KBM-7 (cell line): ENCODE data around the gene SFRP5.

Experiments used
- DNase-seq: peaks from one replicate; pipeline ENCODE4 v3.0.0-alpha.2; 2015
- in situ Hi-C: fragments of 300-500 bp; cut with MboI; formaldehyde crosslinking; loops from 2 replicates; pipeline ENCODE4 v1.14.3; 2020; ENCODE audit warnings: low sequenced_read_pairs, low pct_unique_long_range_greater_than_20kb, mixed read lengths

The SFRP5 gene

GRCh38 chr10:97771913-97772823 is at the start of gene SFRP5:
Gene SFRP5, minus strand, starts transcription at chr10:97771999. Its CDS starts 166 bp downstream, at chr10:97771833.
- in situ Hi-C loops, result no loop called here
- DNase-seq, result no peak

GRCh38 chr10:97820096-97820704 is 48.4 kb upstream of the SFRP5 start:
- no peak for DNase-seq
- in situ Hi-C loops, result no loop called here

GRCh38 chr10:97818572-97818971 is 46.8 kb upstream of the SFRP5 start:
- in situ Hi-C loops, result no loop called here
- DNase-seq, result no peak

GRCh38 chr10:97816609-97817008 is 44.8 kb upstream of the SFRP5 start:
- in situ Hi-C loops, result no loop called here
- DNase-seq, result no peak

GRCh38 chr10:97814996-97815395 is 43.2 kb upstream of the SFRP5 start:
- no peak for DNase-seq
- in situ Hi-C loops, result no loop called here

GRCh38 chr10:97813311-97813710 is 41.5 kb upstream of the SFRP5 start:
- in situ Hi-C loops, result no loop called here

GRCh38 chr10:97812696-97813095 is 40.9 kb upstream of the SFRP5 start:
- DNase-seq, result no peak
- in situ Hi-C loops, result no loop called here

More at GRCh38 chr10:97813311-97813710, 41.5 kb upstream of the SFRP5 start:
- no peak for DNase-seq

- DNase-seq, result no peak
- in situ Hi-C loops, result no loop called here
These were observed 40.2 kb upstream of the SFRP5 start for GRCh38 chr10:97811958-97812357.

GRCh38 chr10:97810446-97810845 is 38.6 kb upstream of the SFRP5 start:
- in situ Hi-C loops, result no loop called here
- DNase-seq, result no peak

- no peak for DNase-seq
- in situ Hi-C loops, result no loop called here
These were observed 34.1 kb upstream of the SFRP5 start for GRCh38 chr10:97805949-97806348.

GRCh38 chr10:97805096-97805884 is 33.5 kb upstream of the SFRP5 start:
- no peak for DNase-seq
- in situ Hi-C loops, result no loop called here

- no peak for DNase-seq
- in situ Hi-C loops, result no loop called here
These were observed 29.6 kb upstream of the SFRP5 start for GRCh38 chr10:97801422-97801821.

GRCh38 chr10:97800474-97800873 is 28.7 kb upstream of the SFRP5 start:
- in situ Hi-C loops, result no loop called here
- DNase-seq, result no peak

GRCh38 chr10:97798958-97799610 is 27.3 kb upstream of the SFRP5 start:
- no peak for DNase-seq
- in situ Hi-C loops, result no loop called here

- in situ Hi-C loops, result no loop called here
- DNase-seq, result no peak
These were observed 24.9 kb upstream of the SFRP5 start for GRCh38 chr10:97796651-97797050.

- DNase-seq, result no peak
- in situ Hi-C loops, result no loop called here
These were observed 24.1 kb upstream of the SFRP5 start for GRCh38 chr10:97795886-97796285.

GRCh38 chr10:97791824-97792721 is 20.3 kb upstream of the SFRP5 start:
- in situ Hi-C loops, result no loop called here
- DNase-seq, result peak; percentile 54

GRCh38 chr10:97789770-97790397 is 18.1 kb upstream of the SFRP5 start:
- no peak for DNase-seq
- in situ Hi-C loops, result no loop called here
